ENCODE data around the gene ZHX3. TPM values are rescaled to one million over a fixed set of nuclear protein-coding genes. Genes with fewer than 3 reads are reported as not detected.

ZHX3 gene
- total and polyA plus RNA-seq, 9 of the 15 experiments (the other 6 are each of a cell fraction or from before 2014, with no cell fraction given): 0.80 to 14.6 (median 4.9) TPM

DNA sequence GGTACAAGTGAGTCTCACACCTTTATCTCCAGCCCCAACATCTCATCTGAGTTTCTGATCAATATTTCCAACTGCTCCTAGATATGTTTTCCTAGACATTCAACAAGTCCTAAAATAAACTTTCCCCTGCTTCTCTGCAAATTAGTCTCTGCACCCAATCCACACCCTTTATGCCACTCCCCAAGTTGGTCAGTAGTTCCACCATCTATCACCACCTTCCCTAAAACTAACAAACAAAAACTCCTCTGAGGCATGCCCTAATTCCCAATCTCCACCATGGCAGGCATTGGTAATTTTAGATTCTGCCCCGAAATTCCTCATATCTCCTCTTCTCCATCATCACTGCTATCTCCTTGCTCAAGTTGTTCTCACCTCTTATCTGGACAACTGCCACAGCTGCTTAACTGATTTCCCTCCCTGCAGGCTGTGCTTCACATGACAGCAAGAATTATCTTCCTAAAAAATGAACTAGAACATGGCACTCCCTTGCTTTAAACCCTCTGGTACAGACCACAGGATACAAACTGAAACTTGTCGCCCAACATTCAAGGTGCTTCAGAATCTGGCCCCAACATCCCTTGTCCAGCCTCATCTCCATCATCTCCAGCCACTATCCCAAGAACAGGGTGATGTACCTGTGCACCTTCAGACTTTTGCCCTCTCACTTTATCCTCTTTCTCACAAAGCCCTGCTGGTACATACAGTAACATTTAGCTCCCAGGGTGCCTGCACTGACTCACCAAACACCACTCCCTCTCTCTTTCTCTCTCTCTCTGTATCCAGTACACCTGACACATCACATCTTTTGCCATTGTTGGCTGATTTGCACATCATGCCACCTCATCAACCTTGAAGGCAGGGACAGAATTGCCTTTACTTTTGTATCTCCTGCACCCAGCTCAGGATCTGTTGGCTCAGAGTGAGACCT is 55.5 kb downstream of the ZHX3 start (continued):
- TF ChIP-seq, protein P1, sequence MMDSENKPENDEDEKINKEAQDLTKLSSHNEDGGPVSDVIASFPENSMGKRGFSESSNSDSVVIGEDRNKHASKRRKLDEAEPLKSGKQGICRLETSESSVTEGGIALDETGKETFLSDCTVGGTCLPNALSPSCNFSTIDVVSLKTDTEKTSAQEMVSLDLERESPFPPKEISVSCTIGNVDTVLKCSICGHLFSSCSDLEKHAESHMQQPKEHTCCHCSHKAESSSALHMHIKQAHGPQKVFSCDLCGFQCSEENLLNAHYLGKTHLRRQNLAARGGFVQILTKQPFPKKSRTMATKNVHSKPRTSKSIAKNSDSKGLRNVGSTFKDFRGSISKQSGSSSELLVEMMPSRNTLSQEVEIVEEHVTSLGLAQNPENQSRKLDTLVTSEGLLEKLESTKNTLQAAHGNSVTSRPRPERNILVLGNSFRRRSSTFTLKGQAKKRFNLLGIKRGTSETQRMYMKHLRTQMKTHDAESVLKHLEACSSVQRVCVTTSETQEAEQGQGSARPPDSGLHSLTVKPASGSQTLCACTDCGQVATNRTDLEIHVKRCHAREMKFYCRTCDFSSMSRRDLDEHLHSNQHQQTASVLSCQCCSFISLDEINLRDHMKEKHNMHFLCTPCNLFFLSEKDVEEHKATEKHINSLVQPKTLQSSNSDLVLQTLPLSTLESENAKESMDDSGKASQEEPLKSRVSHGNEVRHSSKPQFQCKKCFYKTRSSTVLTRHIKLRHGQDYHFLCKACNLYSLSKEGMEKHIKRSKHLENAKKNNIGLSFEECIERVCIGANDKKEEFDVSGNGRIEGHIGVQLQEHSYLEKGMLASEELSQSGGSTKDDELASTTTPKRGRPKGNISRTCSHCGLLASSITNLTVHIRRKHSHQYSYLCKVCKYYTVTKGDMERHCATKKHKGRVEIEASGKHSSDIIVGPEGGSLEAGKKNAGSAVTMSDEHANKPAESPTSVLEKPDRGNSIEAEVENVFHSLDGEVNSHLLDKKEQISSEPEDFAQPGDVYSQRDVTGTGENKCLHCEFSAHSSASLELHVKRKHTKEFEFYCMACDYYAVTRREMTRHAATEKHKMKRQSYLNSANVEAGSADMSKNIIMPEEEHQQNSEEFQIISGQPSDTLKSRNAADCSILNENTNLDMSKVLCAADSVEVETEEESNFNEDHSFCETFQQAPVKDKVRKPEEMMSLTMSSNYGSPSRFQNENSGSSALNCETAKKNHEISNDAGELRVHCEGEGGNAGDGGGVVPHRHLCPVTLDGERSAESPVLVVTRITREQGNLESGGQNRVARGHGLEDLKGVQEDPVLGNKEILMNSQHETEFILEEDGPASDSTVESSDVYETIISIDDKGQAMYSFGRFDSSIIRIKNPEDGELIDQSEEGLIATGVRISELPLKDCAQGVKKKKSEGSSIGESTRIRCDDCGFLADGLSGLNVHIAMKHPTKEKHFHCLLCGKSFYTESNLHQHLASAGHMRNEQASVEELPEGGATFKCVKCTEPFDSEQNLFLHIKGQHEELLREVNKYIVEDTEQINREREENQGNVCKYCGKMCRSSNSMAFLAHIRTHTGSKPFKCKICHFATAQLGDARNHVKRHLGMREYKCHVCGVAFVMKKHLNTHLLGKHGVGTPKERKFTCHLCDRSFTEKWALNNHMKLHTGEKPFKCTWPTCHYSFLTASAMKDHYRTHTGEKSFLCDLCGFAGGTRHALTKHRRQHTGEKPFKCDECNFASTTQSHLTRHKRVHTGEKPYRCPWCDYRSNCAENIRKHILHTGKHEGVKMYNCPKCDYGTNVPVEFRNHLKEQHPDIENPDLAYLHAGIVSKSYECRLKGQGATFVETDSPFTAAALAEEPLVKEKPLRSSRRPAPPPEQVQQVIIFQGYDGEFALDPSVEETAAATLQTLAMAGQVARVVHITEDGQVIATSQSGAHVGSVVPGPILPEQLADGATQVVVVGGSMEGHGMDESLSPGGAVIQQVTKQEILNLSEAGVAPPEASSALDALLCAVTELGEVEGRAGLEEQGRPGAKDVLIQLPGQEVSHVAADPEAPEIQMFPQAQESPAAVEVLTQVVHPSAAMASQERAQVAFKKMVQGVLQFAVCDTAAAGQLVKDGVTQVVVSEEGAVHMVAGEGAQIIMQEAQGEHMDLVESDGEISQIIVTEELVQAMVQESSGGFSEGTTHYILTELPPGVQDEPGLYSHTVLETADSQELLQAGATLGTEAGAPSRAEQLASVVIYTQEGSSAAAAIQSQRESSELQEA (IDR thresholded peaks at IDR 0.05; ENCODE audit: low read depth): no peak
- TF ChIP-seq YY1 (IDR thresholded peaks at IDR 0.05; ENCODE audit: borderline replicate concordance in 1 of 3, control insufficient read depth in 1 of 3, extremely low read depth in 1 of 3, insufficient read depth in 3 of 3, insufficient read length in 1 of 3, insufficient replicate concordance in 2 of 3, low read depth in 1 of 3, low read length in 2 of 3) (no peak), ZBTB17 (CRISPR knock-in tag; IDR thresholded peaks at IDR 0.05) (no peak), RBM17 (IDR thresholded peaks at IDR 0.05; ENCODE audit: borderline replicate concordance, low read depth, low read length) (no peak), ZNF695 (CRISPR knock-in tag; IDR thresholded peaks at IDR 0.05) (no peak), U2AF2 (optimal IDR thresholded peaks at IDR 0.05; ENCODE audit: low read depth, low read length) (no peak), ZNF408 (CRISPR knock-in tag; IDR thresholded peaks at IDR 0.05; ENCODE audit: low read depth) (no peak), ZZZ3 (IDR thresholded peaks at IDR 0.05) (no peak), IFI16 (CRISPR knock-in tag; IDR thresholded peaks at IDR 0.05) (no peak), ZNF655 (CRISPR knock-in tag; IDR thresholded peaks at IDR 0.05) (no peak)
- TF ChIP-seq, protein P2, sequence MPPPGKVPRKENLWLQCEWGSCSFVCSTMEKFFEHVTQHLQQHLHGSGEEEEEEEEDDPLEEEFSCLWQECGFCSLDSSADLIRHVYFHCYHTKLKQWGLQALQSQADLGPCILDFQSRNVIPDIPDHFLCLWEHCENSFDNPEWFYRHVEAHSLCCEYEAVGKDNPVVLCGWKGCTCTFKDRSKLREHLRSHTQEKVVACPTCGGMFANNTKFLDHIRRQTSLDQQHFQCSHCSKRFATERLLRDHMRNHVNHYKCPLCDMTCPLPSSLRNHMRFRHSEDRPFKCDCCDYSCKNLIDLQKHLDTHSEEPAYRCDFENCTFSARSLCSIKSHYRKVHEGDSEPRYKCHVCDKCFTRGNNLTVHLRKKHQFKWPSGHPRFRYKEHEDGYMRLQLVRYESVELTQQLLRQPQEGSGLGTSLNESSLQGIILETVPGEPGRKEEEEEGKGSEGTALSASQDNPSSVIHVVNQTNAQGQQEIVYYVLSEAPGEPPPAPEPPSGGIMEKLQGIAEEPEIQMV (tag; conservative IDR thresholded peaks at IDR 0.05; ENCODE audit: low read depth): no peak
